HepG2 (cell line): Measurements from ENCODE around the gene SMURF2. TPM values are rescaled to one million over a fixed set of nuclear protein-coding genes. Genes with fewer than 3 reads are reported as not detected.

Source experiments
- BCL6 ChIP-seq: IDR thresholded peaks from 2 replicates; pipeline ENCODE4 v1.6.1; 2016; ENCODE audit warnings: missing genetic modification reagents, missing compliant biosample characterization
- CCDC6 ChIP-seq: sonication (generic); formaldehyde crosslinking; IDR thresholded peaks from 2 replicates; pipeline ENCODE4 v1.8.1; 2022; ENCODE audit warnings: mild to moderate bottlenecking, missing genetic modification reagents, moderate library complexity
- CEBPB ChIP-seq: IDR thresholded peaks from 2 replicates; pipeline ENCODE4 v1.6.1; 2011; ENCODE audit warnings: low read depth, low read length, improper control_type of control experiment, borderline replicate concordance
- GPBP1L1 ChIP-seq: sonication (generic); formaldehyde crosslinking; IDR thresholded peaks from 2 replicates; pipeline ENCODE4 v1.5.0; 2020; ENCODE audit warnings: mild to moderate bottlenecking, missing genetic modification reagents
- GTF2F1 ChIP-seq: fragments of 150-350 bp; IDR thresholded peaks from 2 replicates; pipeline ENCODE4 v1.6.1; 2014; ENCODE audit warnings: low read length
- HIVEP1 ChIP-seq: sonication (generic); formaldehyde crosslinking; IDR thresholded peaks from 2 replicates; pipeline ENCODE4 v1.4.0; 2020; ENCODE audit warnings: mild to moderate bottlenecking, missing genetic modification reagents
- NR0B2 ChIP-seq: sonication (generic); formaldehyde crosslinking; IDR thresholded peaks from 2 replicates; pipeline ENCODE4 v1.4.0; 2020; ENCODE audit warnings: mild to moderate bottlenecking, missing genetic modification reagents
- PHF8 ChIP-seq: sonication (generic); formaldehyde crosslinking; IDR thresholded peaks from 2 replicates; pipeline ENCODE4 v1.5.0; 2020; ENCODE audit warnings: missing genetic modification reagents
- PLRG1 ChIP-seq: fragments of 450-650 bp; conservative IDR thresholded peaks from 2 replicates; pipeline ENCODE4 v1.6.1; 2016
- RFXANK ChIP-seq: IDR thresholded peaks from 2 replicates; pipeline ENCODE4 v1.6.1; 2016
- TERF1 ChIP-seq: sonication (generic); formaldehyde crosslinking; IDR thresholded peaks from 2 replicates; pipeline ENCODE4 v1.8.0; 2022; ENCODE audit warnings: mild to moderate bottlenecking, missing genetic modification reagents, moderate library complexity
- YEATS4 ChIP-seq: sonication (generic); formaldehyde crosslinking; IDR thresholded peaks from 2 replicates; pipeline ENCODE4 v1.4.0; 2020; ENCODE audit warnings: missing genetic modification reagents, borderline replicate concordance
- ZBTB8A ChIP-seq: sonication (generic); formaldehyde crosslinking; IDR thresholded peaks from 2 replicates; pipeline ENCODE4 v1.4.0; 2020; ENCODE audit warnings: mild to moderate bottlenecking, low read depth, missing genetic modification reagents, borderline replicate concordance
- ZC3H4 ChIP-seq: sonication (generic); formaldehyde crosslinking; IDR thresholded peaks from 2 replicates; pipeline ENCODE4 v1.4.0; 2020; ENCODE audit warnings: missing genetic modification reagents, borderline replicate concordance
- ZFP90 ChIP-seq: sonication (generic); formaldehyde crosslinking; IDR thresholded peaks from 2 replicates; pipeline ENCODE4 v1.8.0; 2022; ENCODE audit warnings: missing genetic modification reagents, mild to moderate bottlenecking, inconsistent platforms, borderline replicate concordance
- ZNF143 ChIP-seq: sonication (generic); formaldehyde crosslinking; IDR thresholded peaks from 2 replicates; pipeline ENCODE4 v1.4.0; 2020; ENCODE audit warnings: missing genetic modification reagents
- ZNF180 ChIP-seq: sonication (generic); formaldehyde crosslinking; IDR thresholded peaks from 2 replicates; pipeline ENCODE4 v1.4.0; 2020; ENCODE audit warnings: low read depth, missing genetic modification reagents, borderline replicate concordance
- ZNF264 ChIP-seq: sonication (generic); formaldehyde crosslinking; IDR thresholded peaks from 2 replicates; pipeline ENCODE4 v1.4.0; 2020; ENCODE audit warnings: missing genetic modification reagents
- ZNF335 ChIP-seq: sonication (generic); formaldehyde crosslinking; IDR thresholded peaks from 2 replicates; pipeline ENCODE4 v1.4.0; 2020; ENCODE audit warnings: missing genetic modification reagents
- ZNF34 ChIP-seq: sonication (generic); formaldehyde crosslinking; IDR thresholded peaks from 2 replicates; pipeline ENCODE4 v1.4.0; 2020; ENCODE audit warnings: mild to moderate bottlenecking, missing genetic modification reagents, borderline replicate concordance
- ZNF713 ChIP-seq: sonication (generic); formaldehyde crosslinking; IDR thresholded peaks from 2 replicates; pipeline ENCODE4 v1.4.0; 2020; ENCODE audit warnings: mild to moderate bottlenecking, missing genetic modification reagents
- ZNF766 ChIP-seq: sonication (generic); formaldehyde crosslinking; IDR thresholded peaks from 2 replicates; pipeline ENCODE4 v1.5.0; 2020; ENCODE audit warnings: missing genetic modification reagents, borderline replicate concordance
- ZNF878 ChIP-seq: sonication (generic); formaldehyde crosslinking; IDR thresholded peaks from 2 replicates; pipeline ENCODE4 v1.8.1; 2023; ENCODE audit warnings: mild to moderate bottlenecking, missing genetic modification reagents, moderate library complexity
- ZSCAN25 ChIP-seq: sonication (generic); formaldehyde crosslinking; IDR thresholded peaks from 2 replicates; pipeline ENCODE4 v1.8.0; 2022; ENCODE audit warnings: mild to moderate bottlenecking, missing genetic modification reagents
- polyA plus RNA-seq, 8 experiments: library from polyadenylated mRNA; depleted of rRNA in 3 of 8; stranded (reverse) in 7 of 8; unstranded in 1 of 8; fragments of >200 nt; fragmentation: Illumina TruSeq in 4 of 8; extraction: Trizol in 4 of 8; gene quantifications; 2 replicates each; pipeline versions ENCODE4 v1.2.1 to v1.2.3, GENCODE V29; 2011 to 2016; ENCODE audit warnings: low read depth in 4 of 8, missing spikeins in 1 of 8, mixed read lengths in 1 of 8; ENCODE audit not compliant: insufficient read depth in 1 of 8
- total RNA-seq, 5 experiments: library from RNA; depleted of rRNA; stranded (reverse); fragments of >200 nt; fragmentation: Illumina TruSeq; extraction: Trizol; gene quantifications; 2 replicates each; pipeline ENCODE4 v1.2.3, GENCODE V29; 2016; ENCODE audit warnings: low read depth in 1 of 5
- TF ChIP-seq, protein P1 (sequence below): sonication (generic); formaldehyde crosslinking; IDR thresholded peaks from 2 replicates; pipeline ENCODE4 v1.9.0; 2021; ENCODE audit warnings: missing genetic modification reagents, borderline replicate concordance

SMURF2 gene
- total and polyA plus RNA-seq, 2 of the 13 experiments (the other 11 are each of a cell fraction or from before 2014, with no cell fraction given): 14.9 to 24.3 TPM

- TF ChIP-seq ZFP90 (CRISPR knock-in tag): peak; percentile 21; the same call in 1 of the 2 replicates
- TF ChIP-seq RFXANK: 0 out of 2 replicates have a peak, but pooled peaks have one; percentile 19
- TF ChIP-seq HIVEP1 (CRISPR knock-in tag): no peak
- TF ChIP-seq PHF8 (CRISPR knock-in tag): peak; percentile 71; the same call in 1 of the 2 replicates
- peak; percentile 93 for TF ChIP-seq YEATS4 (CRISPR knock-in tag)
- no peak for TF ChIP-seq GPBP1L1 (CRISPR knock-in tag)
- TF ChIP-seq ZNF264 (CRISPR knock-in tag): no peak
- no peak for TF ChIP-seq NR0B2 (CRISPR knock-in tag)
- TF ChIP-seq ZNF335 (CRISPR knock-in tag): no peak
- TF ChIP-seq, protein P1, sequence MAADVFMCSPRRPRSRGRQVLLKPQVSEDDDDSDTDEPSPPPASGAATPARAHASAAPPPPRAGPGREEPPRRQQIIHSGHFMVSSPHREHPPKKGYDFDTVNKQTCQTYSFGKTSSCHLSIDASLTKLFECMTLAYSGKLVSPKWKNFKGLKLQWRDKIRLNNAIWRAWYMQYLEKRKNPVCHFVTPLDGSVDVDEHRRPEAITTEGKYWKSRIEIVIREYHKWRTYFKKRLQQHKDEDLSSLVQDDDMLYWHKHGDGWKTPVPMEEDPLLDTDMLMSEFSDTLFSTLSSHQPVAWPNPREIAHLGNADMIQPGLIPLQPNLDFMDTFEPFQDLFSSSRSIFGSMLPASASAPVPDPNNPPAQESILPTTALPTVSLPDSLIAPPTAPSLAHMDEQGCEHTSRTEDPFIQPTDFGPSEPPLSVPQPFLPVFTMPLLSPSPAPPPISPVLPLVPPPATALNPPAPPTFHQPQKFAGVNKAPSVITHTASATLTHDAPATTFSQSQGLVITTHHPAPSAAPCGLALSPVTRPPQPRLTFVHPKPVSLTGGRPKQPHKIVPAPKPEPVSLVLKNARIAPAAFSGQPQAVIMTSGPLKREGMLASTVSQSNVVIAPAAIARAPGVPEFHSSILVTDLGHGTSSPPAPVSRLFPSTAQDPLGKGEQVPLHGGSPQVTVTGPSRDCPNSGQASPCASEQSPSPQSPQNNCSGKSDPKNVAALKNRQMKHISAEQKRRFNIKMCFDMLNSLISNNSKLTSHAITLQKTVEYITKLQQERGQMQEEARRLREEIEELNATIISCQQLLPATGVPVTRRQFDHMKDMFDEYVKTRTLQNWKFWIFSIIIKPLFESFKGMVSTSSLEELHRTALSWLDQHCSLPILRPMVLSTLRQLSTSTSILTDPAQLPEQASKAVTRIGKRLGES (CRISPR knock-in tag): no peak
- TF ChIP-seq ZC3H4 (CRISPR knock-in tag): 0 out of 2 replicates have a peak, but pooled peaks have one; percentile 84
- no peak; the same call in 1 of the 2 replicates for TF ChIP-seq CCDC6
- TF ChIP-seq CEBPB: no peak
- peak; percentile 33; the same call in 1 of the 2 replicates for TF ChIP-seq ZNF766
- TF ChIP-seq ZNF143 (CRISPR knock-in tag): 0 out of 2 replicates have a peak, but pooled peaks have one; percentile 62
- no peak for TF ChIP-seq ZNF878 (CRISPR knock-in tag)
- no peak for TF ChIP-seq ZBTB8A (CRISPR knock-in tag)
- no peak; the same call in 1 of the 2 replicates for TF ChIP-seq BCL6 (CRISPR knock-in tag)
- no peak for TF ChIP-seq PLRG1
- no peak; the same call in 1 of the 2 replicates for TF ChIP-seq ZNF713
- no peak for TF ChIP-seq ZNF34
- no peak for TF ChIP-seq TERF1 (CRISPR knock-in tag)
- no peak for TF ChIP-seq ZSCAN25 (CRISPR knock-in tag)
- no peak for TF ChIP-seq GTF2F1
- TF ChIP-seq ZNF180 (CRISPR knock-in tag): no peak
Observed at GRCh38 chr17:64505340-64506200, 156.5 kb downstream of the SMURF2 start (continued).
